WTC11 (cell line): ENCODE results near the gene NLGN3. TPM values are rescaled to one million over a fixed set of nuclear protein-coding genes. Genes with fewer than 3 reads are reported as not detected.
A peak's percentile ranks its signal among the peaks of the same experiment; 100 is the strongest.
"Not testable (repeated sequence)": the region's sequence is repeated elsewhere in the genome, so short reads cannot be mapped to it uniquely, and the experiment has no call there.

Experiments used
- ATAC-seq: fragments of 200-7000 bp; cut with Tn5 transposase; 2 replicates; pipeline ENCODE4 v1.10.0; 2021; ENCODE audit warnings: mild to moderate bottlenecking, moderate library complexity
- CTCF ChIA-PET: fragments of 300-600 bp; sonication (Branson Sonifier 250); formaldehyde crosslinking; loops from one replicate; lab custom pipeline; 2021; ENCODE audit warnings: antibody characterized with exemption; lab: Charles Lee
- POLR2A ChIA-PET: fragments of 350-600 bp; sonication (Branson Sonifier 250); formaldehyde crosslinking; loops from one replicate; lab custom pipeline; 2021; ENCODE audit warnings: antibody characterized with exemption; lab: Charles Lee
- DNase-seq: peaks from one replicate; pipeline ENCODE4 v3.0.0; 2021; ENCODE audit warnings: low spot score
- H3K27ac Mint-ChIP-seq: 2 replicates; pipeline ENCODE4 v1.8.0; 2021; ENCODE audit warnings: mixed read lengths
- H3K27me3 Mint-ChIP-seq: 2 replicates; pipeline ENCODE4 v1.8.0; 2021; ENCODE audit warnings: low read depth, mild to moderate bottlenecking, moderate library complexity, mixed read lengths
- H3K36me3 Mint-ChIP-seq: 2 replicates; pipeline ENCODE4 v1.8.0; 2021; ENCODE audit warnings: mixed read lengths
- H3K4me1 Mint-ChIP-seq: 2 replicates; pipeline ENCODE4 v1.8.0; 2022; ENCODE audit warnings: mixed read lengths
- H3K4me3 Mint-ChIP-seq: 2 replicates; pipeline ENCODE4 v1.8.0; 2021; ENCODE audit warnings: mild to moderate bottlenecking, moderate library complexity, mixed read lengths
- H3K9me3 Mint-ChIP-seq: 2 replicates; pipeline ENCODE4 v1.8.0; 2021; ENCODE audit warnings: mixed read lengths
- CTCF ChIP-seq: fragments of 200-600 bp; IDR thresholded peaks from 2 replicates; pipeline ENCODE4 v1.8.0; 2022; ENCODE audit warnings: antibody characterized with exemption
- E2F5 ChIP-seq: sonication (generic); formaldehyde crosslinking; IDR thresholded peaks from 2 replicates; pipeline ENCODE4 v1.8.1; 2022; ENCODE audit warnings: mild to moderate bottlenecking, moderate library complexity, missing genetic modification reagents
- EMX1 ChIP-seq: fragments of 250-450 bp; sonication (Bioruptor Pico); IDR thresholded peaks from 2 replicates; pipeline ENCODE4 v1.8.0; 2021; ENCODE audit warnings: mild to moderate bottlenecking
- HMGA2 ChIP-seq: fragments of 250-450 bp; sonication (Bioruptor Pico); IDR thresholded peaks from 2 replicates; pipeline ENCODE4 v1.4.0; 2021; ENCODE audit warnings: mild to moderate bottlenecking, moderate library complexity
- HMGXB4 ChIP-seq: sonication (generic); formaldehyde crosslinking; IDR thresholded peaks from 2 replicates; pipeline ENCODE4 v1.8.1; 2023; ENCODE audit warnings: mild to moderate bottlenecking, moderate library complexity, missing genetic modification reagents
- IRF2 ChIP-seq: sonication (generic); formaldehyde crosslinking; IDR thresholded peaks from 2 replicates; pipeline ENCODE4 v1.8.0; 2022; ENCODE audit warnings: low read depth, missing genetic modification reagents, borderline replicate concordance
- KAT7 ChIP-seq: sonication (generic); formaldehyde crosslinking; IDR thresholded peaks from 2 replicates; pipeline ENCODE4 v1.8.1; 2023; ENCODE audit warnings: missing genetic modification reagents, mild to moderate bottlenecking, borderline replicate concordance
- NFE2L1 ChIP-seq: sonication (generic); formaldehyde crosslinking; IDR thresholded peaks from 2 replicates; pipeline ENCODE4 v1.8.1; 2023; ENCODE audit warnings: missing genetic modification reagents
- RELA ChIP-seq: sonication (generic); formaldehyde crosslinking; IDR thresholded peaks from 2 replicates; pipeline ENCODE4 v1.8.1; 2022; ENCODE audit warnings: missing genetic modification reagents, mild to moderate bottlenecking, borderline replicate concordance
- TP53 ChIP-seq: sonication (generic); formaldehyde crosslinking; IDR thresholded peaks from 2 replicates; pipeline ENCODE4 v1.8.1; 2023; ENCODE audit warnings: mild to moderate bottlenecking, missing genetic modification reagents
- ZNF317 ChIP-seq: sonication (generic); formaldehyde crosslinking; IDR thresholded peaks from 2 replicates; pipeline ENCODE4 v1.8.1; 2023; ENCODE audit warnings: low read depth, mild to moderate bottlenecking, moderate library complexity, missing genetic modification reagents, borderline replicate concordance
- ZNF396 ChIP-seq: fragments of 250-450 bp; sonication (Bioruptor Pico); IDR thresholded peaks from 2 replicates; pipeline ENCODE4 v1.8.0; 2021; ENCODE audit warnings: mild to moderate bottlenecking, moderate library complexity, borderline replicate concordance
- ZNF416 ChIP-seq: fragments of 250-450 bp; sonication (Bioruptor Pico); IDR thresholded peaks from 2 replicates; pipeline ENCODE4 v1.9.0; 2021; ENCODE audit warnings: mild to moderate bottlenecking, inconsistent platforms
- total RNA-seq: library from RNA; stranded (reverse); gene quantifications from 3 replicates; pipeline ENCODE4 v1.2.3, GENCODE V29; 2021

Gene NLGN3
- total RNA-seq, 1 experiment from 2014 or later, result 10.8 TPM

GRCh38 chrX:71175531-71175930 is 30.9 kb downstream of the NLGN3 start:
- Mint-ChIP-seq H3K36me3 (peaks cover 3% of the 10 kb centered on the region; the same call in 1 of the 2 replicates), H3K27me3 (no peaks in the 10 kb centered on the region), H3K27ac (no peak overlapping the region), H3K9me3 (peaks cover 4% of the 10 kb centered on the region; the same call in 1 of the 2 replicates), H3K4me3 (no peak overlapping the region), H3K4me1 (peaks cover 25% of the 10 kb centered on the region)
- ChIA-PET POLR2A (no interaction called here), CTCF (no interaction called here)
- DNase-seq (no peak), ATAC-seq (no peak)
- no peak for TF ChIP-seq RELA (CRISPR knock-in tag)
- no peak for TF ChIP-seq HMGA2 (CRISPR knock-in tag)
- TF ChIP-seq KAT7 (CRISPR knock-in tag), result no peak
- TF ChIP-seq ZNF396 (CRISPR knock-in tag), result no peak
- TF ChIP-seq IRF2 (CRISPR knock-in tag), result no peak
- no peak for TF ChIP-seq ZNF416 (CRISPR knock-in tag)
- no peak for TF ChIP-seq NFE2L1
- TF ChIP-seq HMGXB4 (CRISPR knock-in tag), result no peak

GRCh38 chrX:71177327-71177726 is 32.7 kb downstream of the NLGN3 start:
- ATAC-seq, result no peak
- no peak overlapping the region for H3K27ac Mint-ChIP-seq
- no peak for DNase-seq
- POLR2A ChIA-PET, result no interaction called here
- H3K36me3 Mint-ChIP-seq, result peaks cover 3% of the 10 kb centered on the region; the same call in 1 of the 2 replicates
- peaks cover 16% of the 10 kb centered on the region; the same call in 1 of the 2 replicates for H3K4me1 Mint-ChIP-seq
- peaks cover 4% of the 10 kb centered on the region; the same call in 1 of the 2 replicates for H3K9me3 Mint-ChIP-seq
- TF ChIP-seq TP53, result no peak
- TF ChIP-seq, all 79 proteins: peak for 0
- Mint-ChIP-seq H3K4me3 (no peak overlapping the region), H3K27me3 (no peaks in the 10 kb centered on the region)
- CTCF ChIA-PET, result interaction anchor here (0.6 kb wide), 1 partner anchor 512 kb away, joined by 3 read pairs; no protein-coding TSS in a partner anchor

GRCh38 chrX:71178908-71179307 is 34.3 kb downstream of the NLGN3 start:
- no peaks in the 10 kb centered on the region for H3K27me3 Mint-ChIP-seq
- ChIA-PET POLR2A (interaction anchor here (0.6 kb wide), 1 partner anchor 48 kb away, joined by 6 read pairs; no protein-coding TSS in a partner anchor), CTCF (interaction anchor here (1.0 to 1.1 kb wide), 2 partner anchors 80 to 726 kb away, joined by 3 read pairs; no protein-coding TSS in a partner anchor)
- ATAC-seq (peak; percentile 23), DNase-seq (peak; percentile 46)
- H3K36me3 Mint-ChIP-seq, result no peaks in the 10 kb centered on the region
- no peak for TF ChIP-seq ZNF317 (CRISPR knock-in tag)
- peak; percentile 46; the same call in 1 of the 2 replicates for TF ChIP-seq CTCF
- no peak overlapping the region for H3K4me3 Mint-ChIP-seq
- H3K27ac Mint-ChIP-seq, result no peak overlapping the region
- H3K4me1 Mint-ChIP-seq, result peaks cover 31% of the 10 kb centered on the region
- H3K9me3 Mint-ChIP-seq, result no peaks in the 10 kb centered on the region

- Mint-ChIP-seq H3K4me3 (peak overlapping the region; percentile 41), H3K4me1 (peaks cover 38% of the 10 kb centered on the region)
- not testable (repeated sequence) for DNase-seq, ATAC-seq, H3K27me3 Mint-ChIP-seq, H3K27ac Mint-ChIP-seq, H3K36me3 Mint-ChIP-seq, H3K9me3 Mint-ChIP-seq
- CTCF ChIA-PET, result interaction anchor here (0.7 kb wide), 1 partner anchor 441 kb away, joined by 3 read pairs; no protein-coding TSS in a partner anchor
- POLR2A ChIA-PET, result interaction anchor here (1.3 kb wide), 1 partner anchor 113 kb away, joined by 3 read pairs; the partner anchor contains the start of gene SNX12
Measured at GRCh38 chrX:71180579-71181265, 36.1 kb downstream of the NLGN3 start.

- H3K27ac Mint-ChIP-seq, result peak overlapping the region; percentile 98
- CTCF ChIA-PET, result interaction anchor here (1.3 kb wide), 1 partner anchor 34 kb away, joined by 7 read pairs; no protein-coding TSS in a partner anchor
- TF ChIP-seq EMX1 (CRISPR knock-in tag), result 0 out of 2 replicates have a peak, but pooled peaks have one; percentile 70
- no peak for TF ChIP-seq E2F5 (CRISPR knock-in tag)
- no peaks in the 10 kb centered on the region for H3K27me3 Mint-ChIP-seq
- no peaks in the 10 kb centered on the region for H3K9me3 Mint-ChIP-seq
- H3K4me1 Mint-ChIP-seq, result peaks cover 38% of the 10 kb centered on the region
- no peak for DNase-seq
- H3K36me3 Mint-ChIP-seq, result no peaks in the 10 kb centered on the region
- POLR2A ChIA-PET, result interaction anchor here (0.7 to 2.3 kb wide), 6 partner anchors 70 to 250 kb away, joined by 3 to 21 read pairs (median 4); partner anchors contain the start of genes NONO, SLC7A3, SNX12 and ZMYM3
- ATAC-seq, result peak; percentile 8; the same call in 1 of the 2 replicates
- peak overlapping the region; percentile 73 for H3K4me3 Mint-ChIP-seq
Measured at GRCh38 chrX:71181558-71181909, 36.9 kb downstream of the NLGN3 start.
